Osteocyte (in vitro differentiated cells): ENCODE measurements around the gene NAPEPLD. TPM values are rescaled to one million over a fixed set of nuclear protein-coding genes. Genes with fewer than 3 reads are reported as not detected.
"Not testable (repeated sequence)": the region's sequence is repeated elsewhere in the genome, so short reads cannot be mapped to it uniquely, and the experiment has no call there.

Source experiments
- DNase-seq: peaks from one replicate; pipeline ENCODE4 v3.0.0; 2021; ENCODE audit warnings: mixed read lengths; ENCODE audit not compliant: unreplicated experiment; ENCODE audit errors: extremely low spot score
- H3K27ac Mint-ChIP-seq: one replicate; pipeline ENCODE4 v1.8.0; 2021; ENCODE audit warnings: mild to moderate bottlenecking, mixed read lengths; ENCODE audit not compliant: unreplicated experiment
- H3K27me3 Mint-ChIP-seq: one replicate; pipeline ENCODE4 v1.8.0; 2021; ENCODE audit warnings: mixed read lengths; ENCODE audit not compliant: unreplicated experiment
- H3K36me3 Mint-ChIP-seq: one replicate; pipeline ENCODE4 v1.8.0; 2021; ENCODE audit warnings: mixed read lengths; ENCODE audit not compliant: unreplicated experiment
- H3K4me1 Mint-ChIP-seq: one replicate; pipeline ENCODE4 v1.8.0; 2021; ENCODE audit warnings: mixed read lengths; ENCODE audit not compliant: unreplicated experiment
- H3K4me3 Mint-ChIP-seq: one replicate; pipeline ENCODE4 v1.8.0; 2021; ENCODE audit warnings: mild to moderate bottlenecking, moderate library complexity, mixed read lengths; ENCODE audit not compliant: unreplicated experiment
- H3K9me3 Mint-ChIP-seq: one replicate; pipeline ENCODE4 v1.8.0; 2021; ENCODE audit warnings: mixed read lengths; ENCODE audit not compliant: unreplicated experiment
- CTCF ChIP-seq: fragments of 200-600 bp; sonication (generic); IDR thresholded peaks from 2 replicates; pipeline ENCODE4 v1.5.0; 2021; ENCODE audit warnings: antibody characterized with exemption, mild to moderate bottlenecking, moderate library complexity
- long read RNA-seq: library from polyadenylated mRNA; unstranded; transcript quantifications from one replicate; pipeline ENCODE4 v2.0.0, GENCODE V29; 2021
- total RNA-seq: library from RNA; stranded (reverse); gene quantifications from 2 replicates; pipeline ENCODE4 v1.2.1, GENCODE V29; 2021

NAPEPLD gene
- total RNA-seq = 11.6 and 12.9 TPM in 2 replicates
- long read RNA-seq, transcript NAPEPLD-209 (5 exons, 2,380 nt) = major isoform, 13 of 41 reads
- long read RNA-seq, transcript NAPEPLD-208 (5 exons, 1,822 nt) = minor isoform, 10 of 41 reads
- long read RNA-seq, partial matches to known transcripts = 7 of 41 reads
- long read RNA-seq, other reads (novel, unspliced or antisense) = 11 of 41 reads

GRCh38 chr7:103148994-103149807 lies at the start of gene NAPEPLD:
Gene NAPEPLD, minus strand, starts transcription at chr7:103149099. Its CDS starts 20,323 bp downstream, at chr7:103128776.
- H3K9me3 Mint-ChIP-seq = no peaks in the 10 kb centered on the region
- peak within 1 kb of the TSS; percentile 95 for H3K27ac Mint-ChIP-seq
- TF ChIP-seq CTCF = no peak
- peak within 1 kb of the TSS; percentile 92 for H3K4me3 Mint-ChIP-seq
- DNase-seq = peak; percentile 95
- H3K36me3 Mint-ChIP-seq = no peaks in the 10 kb centered on the region
- peaks cover 32% of the 10 kb centered on the region for H3K4me1 Mint-ChIP-seq
- H3K27me3 Mint-ChIP-seq = no peaks in the 10 kb centered on the region

- not testable (repeated sequence) for H3K9me3 Mint-ChIP-seq, H3K4me3 Mint-ChIP-seq, DNase-seq, H3K4me1 Mint-ChIP-seq, H3K36me3 Mint-ChIP-seq, H3K27ac Mint-ChIP-seq
- peaks cover 32% of the 10 kb centered on the region for H3K27me3 Mint-ChIP-seq
These were observed 49.2 kb upstream of the NAPEPLD start for GRCh38 chr7:103198079-103198478.

DNA sequence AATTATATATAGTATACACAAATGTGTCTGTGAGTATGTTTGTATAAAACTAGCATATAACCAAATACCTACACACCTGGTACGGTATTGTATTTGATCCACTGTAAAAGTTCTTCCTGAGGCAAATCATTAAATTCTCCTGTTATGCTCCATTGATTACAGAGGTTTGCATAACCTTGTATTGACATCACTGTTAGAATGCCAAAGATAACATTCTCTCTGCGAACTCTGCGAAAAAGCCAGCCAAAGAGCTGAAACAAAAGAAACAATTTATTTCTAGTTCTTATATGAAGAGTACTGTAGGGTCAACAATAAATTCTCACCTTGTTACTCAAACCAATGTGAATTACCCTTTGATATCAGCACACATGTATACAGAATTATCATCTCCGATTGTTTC lies 46.5 kb upstream of the NAPEPLD start:
- H3K27me3 Mint-ChIP-seq = peaks cover 52% of the 10 kb centered on the region
- not testable (repeated sequence) for H3K4me3 Mint-ChIP-seq, DNase-seq, H3K27ac Mint-ChIP-seq, H3K9me3 Mint-ChIP-seq, H3K4me1 Mint-ChIP-seq, H3K36me3 Mint-ChIP-seq

DNA sequence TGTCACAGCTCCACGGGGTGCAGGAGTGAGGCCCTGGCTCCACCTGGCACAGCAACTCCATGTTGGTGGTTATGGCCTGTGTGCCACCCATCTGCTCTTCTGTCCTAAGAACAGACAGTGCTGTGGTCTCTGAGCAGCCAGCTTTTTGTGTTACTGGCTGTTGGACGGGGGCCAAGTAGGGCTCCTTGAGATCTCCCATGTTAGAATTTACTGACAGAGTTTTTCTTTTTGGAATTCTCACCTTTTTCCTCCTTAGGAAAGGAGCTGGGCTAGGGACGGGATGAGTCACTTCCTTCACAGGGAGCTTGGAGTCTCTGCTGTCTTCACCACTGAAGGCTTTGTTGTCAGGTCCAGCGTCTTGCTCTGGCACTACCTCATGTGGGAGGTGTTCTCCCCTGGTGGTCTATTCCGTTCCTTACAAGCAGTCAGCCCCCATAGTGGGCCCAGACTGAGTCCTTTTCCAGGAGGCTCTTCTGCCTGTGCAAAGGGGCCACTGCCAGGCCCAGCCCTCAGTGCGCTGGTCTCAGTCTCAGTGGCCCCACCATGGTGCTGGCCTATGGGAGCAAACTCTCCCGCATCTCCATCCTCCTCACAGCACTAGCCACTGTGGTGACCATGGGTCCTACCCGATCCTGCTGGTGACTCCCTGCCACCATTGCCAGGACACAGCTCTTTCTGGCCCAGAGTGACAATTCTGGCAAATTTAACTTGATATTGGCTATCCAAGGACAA lies 23.7 kb upstream of the NAPEPLD start:
- not testable (repeated sequence) for H3K9me3 Mint-ChIP-seq, H3K4me3 Mint-ChIP-seq, H3K4me1 Mint-ChIP-seq, H3K36me3 Mint-ChIP-seq, H3K27ac Mint-ChIP-seq, DNase-seq, H3K27me3 Mint-ChIP-seq

DNA sequence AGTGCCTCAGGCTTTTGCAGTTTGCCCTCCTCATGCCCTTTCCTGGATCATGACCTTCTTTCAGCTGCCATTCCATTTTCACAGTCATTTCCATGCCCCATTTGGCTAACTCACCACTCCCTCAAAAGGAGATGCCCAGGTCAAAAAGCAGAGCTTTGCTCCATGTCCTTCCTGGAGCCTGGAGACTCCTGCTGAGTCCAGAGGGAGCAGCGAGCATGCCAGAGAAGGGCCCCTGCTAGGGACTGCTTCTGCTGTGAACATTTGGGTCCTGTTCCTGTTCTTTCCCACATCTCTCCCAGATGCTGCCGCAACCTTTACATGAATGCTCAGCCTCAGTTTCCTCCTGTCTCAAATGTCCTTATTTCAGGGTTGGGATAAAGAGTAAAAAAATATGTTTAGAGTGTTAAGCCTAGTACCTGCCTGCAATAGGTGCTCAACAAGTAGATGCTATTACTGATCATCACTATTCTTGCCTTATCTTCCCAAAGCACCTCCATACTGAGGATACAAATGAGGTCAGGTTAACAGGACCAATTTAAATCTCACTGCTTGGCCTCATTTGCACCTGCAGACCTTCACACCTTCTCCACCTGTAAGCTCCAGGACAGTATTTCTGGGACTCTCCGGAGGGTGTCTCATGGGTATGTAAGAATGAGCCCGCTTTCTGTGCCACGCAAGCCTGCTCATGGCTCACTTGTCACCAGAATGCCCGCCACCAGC lies 23.0 kb upstream of the NAPEPLD start:
- not testable (repeated sequence) for H3K36me3 Mint-ChIP-seq, DNase-seq, H3K4me3 Mint-ChIP-seq, H3K27me3 Mint-ChIP-seq, H3K27ac Mint-ChIP-seq, H3K4me1 Mint-ChIP-seq, H3K9me3 Mint-ChIP-seq

- H3K27ac Mint-ChIP-seq, H3K36me3 Mint-ChIP-seq, DNase-seq, H3K9me3 Mint-ChIP-seq, H3K4me3 Mint-ChIP-seq, H3K4me1 Mint-ChIP-seq, H3K27me3 Mint-ChIP-seq: not testable (repeated sequence)
These were observed 18.1 kb upstream of the NAPEPLD start for GRCh38 chr7:103166921-103167544.

- H3K4me3 Mint-ChIP-seq, DNase-seq, H3K9me3 Mint-ChIP-seq, H3K4me1 Mint-ChIP-seq, H3K27ac Mint-ChIP-seq, H3K27me3 Mint-ChIP-seq, H3K36me3 Mint-ChIP-seq: not testable (repeated sequence)
These were observed 14.4 kb upstream of the NAPEPLD start for GRCh38 chr7:103163087-103163825.

DNA sequence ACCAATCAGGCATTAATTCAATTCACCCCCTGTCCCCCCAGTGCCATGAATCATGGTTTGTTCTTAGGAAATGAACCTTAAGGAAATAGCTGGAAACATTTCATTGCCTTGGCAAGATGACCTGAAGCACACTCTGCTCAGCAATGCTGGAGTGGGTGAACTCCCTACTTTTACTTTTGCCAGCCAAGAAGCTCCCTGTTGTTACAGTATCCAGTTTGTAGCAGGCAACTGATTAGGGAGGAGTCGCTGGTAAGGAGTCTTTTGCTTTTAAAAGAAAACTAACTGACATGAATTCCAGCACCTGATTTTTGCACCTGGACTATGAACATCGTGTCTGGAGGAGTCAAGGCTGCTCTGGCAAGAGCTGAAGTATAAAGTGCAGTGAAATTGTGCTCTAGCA lies 13.7 kb upstream of the NAPEPLD start:
- not testable (repeated sequence) for H3K27me3 Mint-ChIP-seq, H3K36me3 Mint-ChIP-seq, DNase-seq, H3K4me1 Mint-ChIP-seq, H3K27ac Mint-ChIP-seq, H3K9me3 Mint-ChIP-seq, H3K4me3 Mint-ChIP-seq

GRCh38 chr7:103161998-103162616 lies 13.2 kb upstream of the NAPEPLD start:
- H3K4me1 Mint-ChIP-seq, DNase-seq, H3K27me3 Mint-ChIP-seq, H3K27ac Mint-ChIP-seq, H3K4me3 Mint-ChIP-seq, H3K36me3 Mint-ChIP-seq, H3K9me3 Mint-ChIP-seq: not testable (repeated sequence)
